ENCODE results near the gene PIK3C2A. TPM values are rescaled to one million over a fixed set of nuclear protein-coding genes. Genes with fewer than 3 reads are reported as not detected.

Gene PIK3C2A
- total and polyA plus RNA-seq, 7 donors = 6.0 to 72.6 (median 52.9) TPM

GRCh38 chr11:17206463-17206862, 1.3 kb downstream of the PIK3C2A start:
- H3K9me3 ChIP-seq = no peaks in the 10 kb centered on the region
- H3K4me1 ChIP-seq = peaks cover 0 to 27% (median 19%) of the 10 kb centered on the region in 4 donors
- H3K27me3 ChIP-seq = no peaks in the 10 kb centered on the region
- DNase-seq = no peak
- no peak for TF ChIP-seq EP300 (IDR thresholded peaks at IDR 0.05)
- 48 to 60% methylated on average over 2 of the region's 2 CpGs for WGBS, 2 donors
- H3K36me3 ChIP-seq = peaks cover 0 to 6% (median 0%) of the 10 kb centered on the region in 4 donors
- intact Hi-C loops (cut with DNase I) = loop anchor here (5.0 kb wide), 3 partner anchors 129 to 1381 kb away; partner anchors contain the start of genes NCR3LG1, RPS13 and UEVLD
- H3K27ac ChIP-seq = peak overlapping the region in 3 of 4 donors; percentile 90 to 98 (median 94)
- H3K4me3 ChIP-seq = peak overlapping the region in 3 of 4 donors; percentile 69 to 96 (median 82)

- DNase-seq = no peak
- Histone ChIP-seq H3K4me1 (no peaks in the 10 kb centered on the region), H3K27me3 (no peaks in the 10 kb centered on the region), H3K9me3 (no peaks in the 10 kb centered on the region), H3K4me3 (no peak overlapping the region), H3K27ac (no peak overlapping the region), H3K36me3 (peaks cover 5 to 10% (median 8%) of the 10 kb centered on the region in 4 donors)
- no peak for TF ChIP-seq POLR2AphosphoS5 (IDR thresholded peaks at IDR 0.05)
- no peak for TF ChIP-seq CTCF (IDR thresholded peaks at IDR 0.05)
- TF ChIP-seq POLR2A (IDR thresholded peaks at IDR 0.05) = no peak
- no peak for TF ChIP-seq EP300 (IDR thresholded peaks at IDR 0.05)
- intact Hi-C loops (cut with DNase I) = no loop called here
Measured at GRCh38 chr11:17197431-17197898, 10.3 kb downstream of the PIK3C2A start.

- WGBS, 2 donors = 87 to 88% methylated on average over 2 of the region's 2 CpGs
- no peak overlapping the region for H3K4me3 ChIP-seq
- no peak for DNase-seq
- H3K9me3 ChIP-seq = no peaks in the 10 kb centered on the region
- H3K27me3 ChIP-seq = no peaks in the 10 kb centered on the region
- TF ChIP-seq CTCF (IDR thresholded peaks at IDR 0.05) (no peak), EP300 (IDR thresholded peaks at IDR 0.05) (no peak), POLR2A (IDR thresholded peaks at IDR 0.05) (no peak), POLR2AphosphoS5 (IDR thresholded peaks at IDR 0.05) (no peak)
- no peaks in the 10 kb centered on the region for H3K4me1 ChIP-seq
- intact Hi-C loops (cut with DNase I) = no loop called here
- no peak overlapping the region for H3K27ac ChIP-seq
- H3K36me3 ChIP-seq = peaks cover 0 to 25% (median 4%) of the 10 kb centered on the region in 4 donors
Measured at GRCh38 chr11:17188675-17189074, 19.1 kb downstream of the PIK3C2A start.

GRCh38 chr11:17186932-17187692, 20.7 kb downstream of the PIK3C2A start:
- intact Hi-C loops (cut with DNase I) = no loop called here
- H3K4me1 ChIP-seq = no peaks in the 10 kb centered on the region
- H3K9me3 ChIP-seq = no peaks in the 10 kb centered on the region
- no peak for DNase-seq
- H3K36me3 ChIP-seq = peaks cover 0 to 11% (median 0%) of the 10 kb centered on the region in 4 donors
- H3K4me3 ChIP-seq = no peak overlapping the region
- 95 to 97% methylated on average over 3 of the region's 3 CpGs for WGBS, 2 donors
- no peak overlapping the region for H3K27ac ChIP-seq
- no peaks in the 10 kb centered on the region for H3K27me3 ChIP-seq
- no peak for TF ChIP-seq CTCF (IDR thresholded peaks at IDR 0.05)
- no peak for TF ChIP-seq EP300 (IDR thresholded peaks at IDR 0.05)
- TF ChIP-seq POLR2AphosphoS5 (IDR thresholded peaks at IDR 0.05) = no peak
- no peak for TF ChIP-seq POLR2A (IDR thresholded peaks at IDR 0.05)

GRCh38 chr11:17185938-17186337, 21.8 kb downstream of the PIK3C2A start:
- WGBS, 2 donors = 97 to 99% methylated on average over 2 of the region's 2 CpGs
- Histone ChIP-seq H3K36me3 (peaks cover 0 to under 1% (median 0%) of the 10 kb centered on the region in 4 donors), H3K4me3 (no peak overlapping the region), H3K27me3 (no peaks in the 10 kb centered on the region), H3K4me1 (no peaks in the 10 kb centered on the region), H3K27ac (no peak overlapping the region), H3K9me3 (no peaks in the 10 kb centered on the region)
- TF ChIP-seq CTCF (IDR thresholded peaks at IDR 0.05) = no peak
- TF ChIP-seq POLR2A (IDR thresholded peaks at IDR 0.05) = no peak
- no peak for TF ChIP-seq POLR2AphosphoS5 (IDR thresholded peaks at IDR 0.05)
- TF ChIP-seq EP300 (IDR thresholded peaks at IDR 0.05) = no peak
- no peak for DNase-seq
- intact Hi-C loops (cut with DNase I) = no loop called here

Data from sigmoid colon (tissue), 7 donors.